Liver (tissue), 9 donors: ENCODE measurements around the gene STOX2. TPM values are rescaled to one million over a fixed set of nuclear protein-coding genes. Genes with fewer than 3 reads are reported as not detected.

Experiments used
- DNase-seq: peaks from one replicate; pipeline ENCODE4 v3.0.0-alpha.2; 2017; ENCODE audit warnings: low spot score
- H3K27ac ChIP-seq, 2 donors: one replicate each; pipeline ENCODE4 v1.7.0; 2013; ENCODE audit warnings: inconsistent platforms in 2 of 2, low read length in 2 of 2, control low read depth in 1 of 2, low read depth in 1 of 2, mild to moderate bottlenecking in 1 of 2
- H3K27me3 ChIP-seq, 4 donors: one replicate each; pipeline versions ENCODE4 v1.6.1 to v1.7.0; 2013; ENCODE audit warnings: low read length in 3 of 4, inconsistent platforms in 1 of 4, mild to moderate bottlenecking in 1 of 4, moderate library complexity in 1 of 4; ENCODE audit not compliant: control insufficient read depth in 4 of 4, insufficient read depth in 4 of 4
- H3K36me3 ChIP-seq, 4 donors: one replicate each; pipeline versions ENCODE4 v1.6.1 to v1.7.0; 2013; ENCODE audit warnings: low read length in 3 of 4, mild to moderate bottlenecking in 3 of 4, low read depth in 1 of 4, moderate library complexity in 1 of 4; ENCODE audit not compliant: control insufficient read depth in 4 of 4, insufficient read depth in 3 of 4
- H3K4me1 ChIP-seq, 4 donors: one replicate each; pipeline versions ENCODE4 v1.6.1 to v1.7.0; 2013; ENCODE audit warnings: low read length in 3 of 4, mild to moderate bottlenecking in 3 of 4, moderate library complexity in 1 of 4; ENCODE audit not compliant: control insufficient read depth in 4 of 4, insufficient read depth in 4 of 4
- H3K4me3 ChIP-seq, 3 donors: one replicate each; pipeline versions ENCODE4 v1.6.1 to v1.7.0; 2013; ENCODE audit warnings: low read length in 3 of 3, control low read depth in 1 of 3, low read depth in 1 of 3, mild to moderate bottlenecking in 1 of 3
- H3K9ac ChIP-seq, 2 donors: one replicate each; pipeline ENCODE4 v1.7.0; 2013; ENCODE audit warnings: low read length in 2 of 2, mild to moderate bottlenecking in 2 of 2, moderate library complexity in 2 of 2, control low read depth in 1 of 2, low read depth in 1 of 2
- H3K9me3 ChIP-seq, 4 donors: one replicate each; pipeline versions ENCODE4 v1.6.1 to v1.7.0; 2013; ENCODE audit warnings: low read length in 3 of 4; ENCODE audit not compliant: control insufficient read depth in 4 of 4
- EGR1 ChIP-seq, 2 donors: IDR thresholded peaks; 2 replicates each; pipeline ENCODE4 v1.6.1; 2016 to 2018; ENCODE audit warnings: antibody characterized with exemption in 2 of 2, low read depth in 2 of 2
- FOXA1 ChIP-seq: IDR thresholded peaks from 2 replicates; pipeline ENCODE4 v1.6.1; 2016; ENCODE audit warnings: antibody characterized with exemption
- FOXA2 ChIP-seq: IDR thresholded peaks from 2 replicates; pipeline ENCODE4 v1.6.1; 2016; ENCODE audit warnings: antibody characterized with exemption
- GABPA ChIP-seq, 2 donors: IDR thresholded peaks in 1 of 2; conservative IDR thresholded peaks in 1 of 2; 2 replicates each; pipeline ENCODE4 v1.6.1; 2016; ENCODE audit warnings: antibody characterized with exemption in 2 of 2, mild to moderate bottlenecking in 1 of 2, moderate library complexity in 1 of 2
- HNF4A ChIP-seq, 2 donors: conservative IDR thresholded peaks; 2 replicates each; pipeline ENCODE4 v1.6.1; 2016; ENCODE audit warnings: antibody characterized with exemption in 2 of 2, mild to moderate bottlenecking in 2 of 2
- HNF4G ChIP-seq: IDR thresholded peaks from 2 replicates; pipeline ENCODE4 v1.6.1; 2016; ENCODE audit warnings: antibody characterized with exemption
- JUND ChIP-seq, 2 donors: IDR thresholded peaks; 2 replicates each; pipeline ENCODE4 v1.6.1; 2016; ENCODE audit warnings: antibody characterized with exemption in 2 of 2
- NR2F2 ChIP-seq: IDR thresholded peaks from 2 replicates; pipeline ENCODE4 v1.6.1; 2016; ENCODE audit warnings: antibody characterized with exemption
- RAD21 ChIP-seq, 2 donors: IDR thresholded peaks; 2 replicates each; pipeline ENCODE4 v1.6.1; 2016; ENCODE audit warnings: antibody characterized with exemption in 2 of 2, mild to moderate bottlenecking in 2 of 2
- RXRA ChIP-seq, 2 donors: IDR thresholded peaks; 2 replicates each; pipeline ENCODE4 v1.6.1; 2017 to 2018; ENCODE audit warnings: antibody characterized with exemption in 2 of 2, mild to moderate bottlenecking in 1 of 2
- SP1 ChIP-seq: IDR thresholded peaks from 2 replicates; pipeline ENCODE4 v1.6.1; 2018; ENCODE audit warnings: antibody characterized with exemption, mild to moderate bottlenecking
- TAF1 ChIP-seq: conservative IDR thresholded peaks from 2 replicates; pipeline ENCODE4 v1.6.1; 2016; ENCODE audit warnings: antibody characterized with exemption, mild to moderate bottlenecking
- YY1 ChIP-seq: IDR thresholded peaks from 2 replicates; pipeline ENCODE4 v1.6.1; 2016; ENCODE audit warnings: antibody characterized with exemption, mild to moderate bottlenecking
- WGBS: extraction: QIAGEN DNeasy Blood & Tissue Kit; methylation state at CpG from one replicate; pipeline ENCODE4 v1.1.7; 2013; 5-methylcytosine and 5-hydroxymethylcytosine counted together
- polyA plus RNA-seq, 2 donors: library from polyadenylated mRNA; stranded (reverse) in 1 of 2; unstranded in 1 of 2; fragments of 200-250 nt in 1 of 2; fragments of >200 nt in 1 of 2; fragmentation: Nextera tagmentation in 1 of 2; extraction: Ambion mirVana in 1 of 2; gene quantifications; one replicate each; pipeline versions ENCODE4 v1.2.1 to v1.2.3, GENCODE V29; 2013 to 2015
- total RNA-seq, 2 donors: library from RNA; depleted of rRNA; stranded (reverse); fragments of >200 nt; gene quantifications; one replicate each; pipeline ENCODE4 v1.2.3, GENCODE V29; 2014
- TF ChIP-seq, protein P1 (sequence below): fragments of 150-350 bp; IDR thresholded peaks from 2 replicates; pipeline ENCODE4 v1.5.1; 2017; ENCODE audit warnings: improper control_type of control experiment, low read depth, low read length; ENCODE audit not compliant: missing input control
- TF ChIP-seq, protein P2 (sequence below): IDR thresholded peaks from 2 replicates; pipeline ENCODE4 v1.6.1; 2016; ENCODE audit warnings: antibody characterized with exemption
- TF ChIP-seq, protein P3 (sequence below): IDR thresholded peaks from 2 replicates; pipeline ENCODE4 v1.6.1; 2016; ENCODE audit warnings: antibody characterized with exemption
- TF ChIP-seq, protein P4 (sequence below): IDR thresholded peaks from 2 replicates; pipeline ENCODE4 v1.6.1; 2016; ENCODE audit warnings: antibody characterized with exemption
- TF ChIP-seq, protein P5 (sequence below): IDR thresholded peaks from 2 replicates; pipeline ENCODE4 v1.6.1; 2016; ENCODE audit warnings: antibody characterized with exemption, mild to moderate bottlenecking
- donor health status: healthy.
- donor health status: healthy.
- donor health status: healthy.
- donor health status: healthy.
- donor health status: healthy.

The STOX2 gene
- total and polyA plus RNA-seq, 4 donors = 1.4 to 12.6 (median 1.6) TPM

DNA sequence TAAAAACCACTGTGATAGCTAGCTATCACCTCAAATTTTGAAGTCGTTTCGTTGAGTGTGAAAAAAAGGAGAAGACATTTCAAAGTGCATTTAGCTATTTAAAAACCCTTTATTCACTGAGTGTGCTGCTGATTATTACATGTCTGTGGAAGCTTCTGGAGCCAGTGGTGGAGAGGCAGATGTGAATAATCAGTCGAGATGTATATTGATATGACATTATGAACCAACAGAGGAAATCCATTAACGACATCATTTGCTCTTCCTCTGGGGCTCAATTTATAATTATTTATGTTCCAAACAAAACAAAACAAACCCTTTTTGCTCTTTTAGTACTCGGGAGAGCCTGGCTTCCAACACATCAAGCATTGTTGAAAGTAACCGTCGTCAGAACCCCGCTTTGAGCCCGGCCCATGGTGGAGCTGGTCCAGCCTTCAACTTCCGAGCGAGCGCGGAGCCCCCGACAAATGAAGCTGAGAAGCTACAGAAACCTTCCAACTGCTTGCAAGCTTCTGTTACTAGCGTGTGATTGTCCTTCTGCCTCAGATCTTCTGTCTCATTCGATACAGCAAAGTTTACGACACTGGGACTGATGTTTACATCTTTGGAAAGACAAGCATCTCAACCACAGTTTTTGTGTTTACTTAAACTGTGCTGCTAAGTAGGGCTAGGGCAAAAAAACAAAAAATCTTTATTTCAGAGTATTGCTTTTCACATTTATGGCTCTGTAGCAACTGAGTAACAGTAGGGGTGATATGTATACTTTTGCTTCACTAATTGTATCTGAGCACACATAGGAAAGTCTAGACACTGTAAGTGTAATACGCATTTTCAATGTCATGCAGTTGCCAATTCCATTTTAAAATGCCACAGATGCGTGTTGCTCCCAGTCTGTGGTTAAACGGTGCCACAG is 111.9 kb downstream of the STOX2 start:
- H3K4me3 ChIP-seq = no peak overlapping the region
- no peaks in the 10 kb centered on the region for H3K36me3 ChIP-seq
- TF ChIP-seq, protein P1, sequence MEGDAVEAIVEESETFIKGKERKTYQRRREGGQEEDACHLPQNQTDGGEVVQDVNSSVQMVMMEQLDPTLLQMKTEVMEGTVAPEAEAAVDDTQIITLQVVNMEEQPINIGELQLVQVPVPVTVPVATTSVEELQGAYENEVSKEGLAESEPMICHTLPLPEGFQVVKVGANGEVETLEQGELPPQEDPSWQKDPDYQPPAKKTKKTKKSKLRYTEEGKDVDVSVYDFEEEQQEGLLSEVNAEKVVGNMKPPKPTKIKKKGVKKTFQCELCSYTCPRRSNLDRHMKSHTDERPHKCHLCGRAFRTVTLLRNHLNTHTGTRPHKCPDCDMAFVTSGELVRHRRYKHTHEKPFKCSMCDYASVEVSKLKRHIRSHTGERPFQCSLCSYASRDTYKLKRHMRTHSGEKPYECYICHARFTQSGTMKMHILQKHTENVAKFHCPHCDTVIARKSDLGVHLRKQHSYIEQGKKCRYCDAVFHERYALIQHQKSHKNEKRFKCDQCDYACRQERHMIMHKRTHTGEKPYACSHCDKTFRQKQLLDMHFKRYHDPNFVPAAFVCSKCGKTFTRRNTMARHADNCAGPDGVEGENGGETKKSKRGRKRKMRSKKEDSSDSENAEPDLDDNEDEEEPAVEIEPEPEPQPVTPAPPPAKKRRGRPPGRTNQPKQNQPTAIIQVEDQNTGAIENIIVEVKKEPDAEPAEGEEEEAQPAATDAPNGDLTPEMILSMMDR = no peak
- TF ChIP-seq, protein P2, sequence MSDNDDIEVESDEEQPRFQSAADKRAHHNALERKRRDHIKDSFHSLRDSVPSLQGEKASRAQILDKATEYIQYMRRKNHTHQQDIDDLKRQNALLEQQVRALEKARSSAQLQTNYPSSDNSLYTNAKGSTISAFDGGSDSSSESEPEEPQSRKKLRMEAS = no peak
- TF ChIP-seq NR2F2 (no peak), TAF1 (no peak), FOXA2 (no peak), FOXA1 (no peak), RAD21 (IDR thresholded peaks at IDR 0.05) (no peak), HNF4A (conservative IDR thresholded peaks at IDR 0.05) (no peak), YY1 (no peak), GABPA (IDR thresholded peaks at IDR 0.05 in 1 of 2, conservative IDR thresholded peaks at IDR 0.05 in 1 of 2) (no peak), RXRA (IDR thresholded peaks at IDR 0.05) (no peak), JUND (IDR thresholded peaks at IDR 0.05) (no peak), SP1 (no peak), EGR1 (IDR thresholded peaks at IDR 0.05; ENCODE audit: low read depth in 2 of 2) (no peak), HNF4G (no peak)
- TF ChIP-seq, protein P3, sequence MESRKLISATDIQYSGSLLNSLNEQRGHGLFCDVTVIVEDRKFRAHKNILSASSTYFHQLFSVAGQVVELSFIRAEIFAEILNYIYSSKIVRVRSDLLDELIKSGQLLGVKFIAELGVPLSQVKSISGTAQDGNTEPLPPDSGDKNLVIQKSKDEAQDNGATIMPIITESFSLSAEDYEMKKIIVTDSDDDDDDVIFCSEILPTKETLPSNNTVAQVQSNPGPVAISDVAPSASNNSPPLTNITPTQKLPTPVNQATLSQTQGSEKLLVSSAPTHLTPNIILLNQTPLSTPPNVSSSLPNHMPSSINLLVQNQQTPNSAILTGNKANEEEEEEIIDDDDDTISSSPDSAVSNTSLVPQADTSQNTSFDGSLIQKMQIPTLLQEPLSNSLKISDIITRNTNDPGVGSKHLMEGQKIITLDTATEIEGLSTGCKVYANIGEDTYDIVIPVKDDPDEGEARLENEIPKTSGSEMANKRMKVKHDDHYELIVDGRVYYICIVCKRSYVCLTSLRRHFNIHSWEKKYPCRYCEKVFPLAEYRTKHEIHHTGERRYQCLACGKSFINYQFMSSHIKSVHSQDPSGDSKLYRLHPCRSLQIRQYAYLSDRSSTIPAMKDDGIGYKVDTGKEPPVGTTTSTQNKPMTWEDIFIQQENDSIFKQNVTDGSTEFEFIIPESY = no peak
- TF ChIP-seq, protein P4, sequence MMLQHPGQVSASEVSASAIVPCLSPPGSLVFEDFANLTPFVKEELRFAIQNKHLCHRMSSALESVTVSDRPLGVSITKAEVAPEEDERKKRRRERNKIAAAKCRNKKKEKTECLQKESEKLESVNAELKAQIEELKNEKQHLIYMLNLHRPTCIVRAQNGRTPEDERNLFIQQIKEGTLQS = no peak
- TF ChIP-seq, protein P5, sequence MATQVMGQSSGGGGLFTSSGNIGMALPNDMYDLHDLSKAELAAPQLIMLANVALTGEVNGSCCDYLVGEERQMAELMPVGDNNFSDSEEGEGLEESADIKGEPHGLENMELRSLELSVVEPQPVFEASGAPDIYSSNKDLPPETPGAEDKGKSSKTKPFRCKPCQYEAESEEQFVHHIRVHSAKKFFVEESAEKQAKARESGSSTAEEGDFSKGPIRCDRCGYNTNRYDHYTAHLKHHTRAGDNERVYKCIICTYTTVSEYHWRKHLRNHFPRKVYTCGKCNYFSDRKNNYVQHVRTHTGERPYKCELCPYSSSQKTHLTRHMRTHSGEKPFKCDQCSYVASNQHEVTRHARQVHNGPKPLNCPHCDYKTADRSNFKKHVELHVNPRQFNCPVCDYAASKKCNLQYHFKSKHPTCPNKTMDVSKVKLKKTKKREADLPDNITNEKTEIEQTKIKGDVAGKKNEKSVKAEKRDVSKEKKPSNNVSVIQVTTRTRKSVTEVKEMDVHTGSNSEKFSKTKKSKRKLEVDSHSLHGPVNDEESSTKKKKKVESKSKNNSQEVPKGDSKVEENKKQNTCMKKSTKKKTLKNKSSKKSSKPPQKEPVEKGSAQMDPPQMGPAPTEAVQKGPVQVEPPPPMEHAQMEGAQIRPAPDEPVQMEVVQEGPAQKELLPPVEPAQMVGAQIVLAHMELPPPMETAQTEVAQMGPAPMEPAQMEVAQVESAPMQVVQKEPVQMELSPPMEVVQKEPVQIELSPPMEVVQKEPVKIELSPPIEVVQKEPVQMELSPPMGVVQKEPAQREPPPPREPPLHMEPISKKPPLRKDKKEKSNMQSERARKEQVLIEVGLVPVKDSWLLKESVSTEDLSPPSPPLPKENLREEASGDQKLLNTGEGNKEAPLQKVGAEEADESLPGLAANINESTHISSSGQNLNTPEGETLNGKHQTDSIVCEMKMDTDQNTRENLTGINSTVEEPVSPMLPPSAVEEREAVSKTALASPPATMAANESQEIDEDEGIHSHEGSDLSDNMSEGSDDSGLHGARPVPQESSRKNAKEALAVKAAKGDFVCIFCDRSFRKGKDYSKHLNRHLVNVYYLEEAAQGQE = no peak
- no peak for DNase-seq
- no peak overlapping the region for H3K27ac ChIP-seq
- no peak overlapping the region for H3K9ac ChIP-seq
- WGBS = 89% methylated on average over 20 of the region's 20 CpGs
- no peaks in the 10 kb centered on the region for H3K4me1 ChIP-seq
- no peaks in the 10 kb centered on the region for H3K9me3 ChIP-seq
- no peaks in the 10 kb centered on the region for H3K27me3 ChIP-seq
